ENCODE measurements around the gene DUSP8.

- TF ChIP-seq POLR2A (IDR thresholded peaks at IDR 0.05; ENCODE audit: low read length), result no peak
- TF ChIP-seq GATA1 (IDR thresholded peaks at IDR 0.05; ENCODE audit: low read depth, low read length), result no peak
Observed at GRCh38 chr11:1531449-1532013, 40.5 kb downstream of the DUSP8 start.
